B cell (primary cell): ENCODE results near the gene YARS2. TPM values are rescaled to one million over a fixed set of nuclear protein-coding genes. Genes with fewer than 3 reads are reported as not detected.

Experiments used
- ATAC-seq: fragments of 200-7000 bp; cut with Tn5 transposase; one replicate; pipeline ENCODE4 v1.10.0; 2021; ENCODE audit warnings: low read depth, mild to moderate bottlenecking, moderate number of reproducible peaks, moderate library complexity
- CTCF ChIA-PET: fragments of 350-600 bp; sonication (Branson Sonifier 250); formaldehyde crosslinking; loops from one replicate; lab custom pipeline; 2021; ENCODE audit warnings: antibody characterized with exemption, inconsistent platforms; lab: Charles Lee
- POLR2A ChIA-PET: fragments of 350-600 bp; sonication (Branson Sonifier 250); formaldehyde crosslinking; loops from one replicate; lab custom pipeline; 2021; ENCODE audit warnings: antibody characterized with exemption; lab: Charles Lee
- DNase-seq: peaks from one replicate; pipeline ENCODE4 v3.0.0; 2013
- H2AFZ ChIP-seq: 2 replicates; pipeline ENCODE4 v1.6.1; 2012; ENCODE audit warnings: mild to moderate bottlenecking, low read depth, low read length; ENCODE audit not compliant: insufficient read depth, poor library complexity, severe bottlenecking
- H3K27ac ChIP-seq, 2 donors: 1 replicate in 1 of 2; 2 replicates in 1 of 2; pipeline ENCODE4 v1.5.1; 2012 to 2013; ENCODE audit warnings: low read length in 2 of 2, mild to moderate bottlenecking in 2 of 2, moderate library complexity in 1 of 2
- H3K27me3 ChIP-seq, 4 experiments: fragments of 200-600 bp in 1 of 4; sonication (generic) in 1 of 4; replicated peaks in 1 of 4; 1 replicate in 2 of 4; 2 replicates in 2 of 4; pipeline versions ENCODE4 v1.6.1 to v1.7.0; 2013 to 2016; ENCODE audit warnings: low read length in 3 of 4, mild to moderate bottlenecking in 2 of 4, mixed read lengths in 1 of 4, moderate library complexity in 1 of 4; ENCODE audit not compliant: insufficient read depth in 4 of 4, control insufficient read depth in 3 of 4; ENCODE audit errors: control extremely low read depth in 1 of 4
- H3K36me3 ChIP-seq, 2 experiments: replicated peaks in 1 of 2; 1 replicate in 1 of 2; 2 replicates in 1 of 2; pipeline versions ENCODE4 v1.6.1 to v1.7.1; 2013; ENCODE audit warnings: low read length in 1 of 2; ENCODE audit not compliant: insufficient read depth in 2 of 2, control insufficient read depth in 1 of 2; ENCODE audit errors: control extremely low read depth in 1 of 2, extremely low read depth in 1 of 2
- H3K4me1 ChIP-seq, 2 donors: fragments of 200-600 bp in 1 of 2; sonication (generic) in 1 of 2; 1 replicate in 1 of 2; 2 replicates in 1 of 2; pipeline versions ENCODE4 v1.5.1 to v1.6.1; 2013 to 2017; ENCODE audit warnings: low read length in 2 of 2; ENCODE audit not compliant: control insufficient read depth in 2 of 2, insufficient read depth in 2 of 2
- H3K4me2 ChIP-seq: replicated peaks from 2 replicates; pipeline ENCODE3; 2012; ENCODE audit warnings: mild to moderate bottlenecking, low read depth, low read length; ENCODE audit not compliant: poor library complexity, severe bottlenecking
- H3K4me3 ChIP-seq, 5 experiments: fragments of 200-600 bp in 1 of 5; sonication (generic) in 1 of 5; 1 replicate in 3 of 5; 2 replicates in 2 of 5; pipeline versions ENCODE4 v1.5.1 to v1.7.0; 2011 to 2016; ENCODE audit warnings: low read length in 4 of 5, mild to moderate bottlenecking in 4 of 5, low read depth in 2 of 5, control low read depth in 1 of 5, moderate library complexity in 1 of 5; ENCODE audit not compliant: insufficient read depth in 1 of 5; ENCODE audit errors: control extremely low read depth in 1 of 5, extremely low read depth in 1 of 5
- H3K79me2 ChIP-seq: fragments of 200-600 bp; sonication (generic); one replicate; pipeline ENCODE4 v1.6.0; 2016; ENCODE audit warnings: low read length; ENCODE audit not compliant: control insufficient read depth, insufficient read depth
- H3K9ac ChIP-seq: fragments of 200-600 bp; sonication (generic); 2 replicates; pipeline ENCODE4 v1.6.1; 2017; ENCODE audit warnings: mild to moderate bottlenecking, low read length, moderate library complexity
- H3K9me3 ChIP-seq, 3 donors: one replicate each; pipeline versions ENCODE4 v1.6.1 to v1.7.1; 2013; ENCODE audit warnings: low read length in 2 of 3; ENCODE audit not compliant: control insufficient read depth in 2 of 3, insufficient read depth in 1 of 3; ENCODE audit errors: control extremely low read depth in 1 of 3
- H4K20me1 ChIP-seq: 2 replicates; pipeline ENCODE4 v1.6.0; 2012; ENCODE audit warnings: mild to moderate bottlenecking, low read length; ENCODE audit not compliant: insufficient read depth, control insufficient read depth, poor library complexity, severe bottlenecking
- H3K27ac Mint-ChIP-seq: one replicate; pipeline ENCODE4 v1.8.0; 2021; ENCODE audit warnings: mixed read lengths
- H3K27me3 Mint-ChIP-seq: one replicate; pipeline ENCODE4 v1.8.0; 2021; ENCODE audit warnings: mixed read lengths
- H3K4me1 Mint-ChIP-seq: one replicate; pipeline ENCODE4 v1.8.0; 2021; ENCODE audit warnings: mixed read lengths
- H3K4me3 Mint-ChIP-seq: one replicate; pipeline ENCODE4 v1.8.0; 2021; ENCODE audit warnings: mixed read lengths
- H3K9me3 Mint-ChIP-seq: one replicate; pipeline ENCODE4 v1.8.0; 2022; ENCODE audit warnings: mixed read lengths; ENCODE audit not compliant: insufficient read depth
- CTCF ChIP-seq: fragments of 200-600 bp; IDR thresholded peaks from one replicate; pipeline ENCODE4 v1.8.0; 2022; ENCODE audit warnings: antibody characterized with exemption, mild to moderate bottlenecking
- EZH2 ChIP-seq: IDR thresholded peaks from 2 replicates; pipeline ENCODE4 v1.6.1; 2012; ENCODE audit warnings: borderline replicate concordance, low read depth, mild to moderate bottlenecking, moderate library complexity, low read length; ENCODE audit not compliant: insufficient read depth, poor library complexity, severe bottlenecking
- WGBS: methylation state at CpG from one replicate; pipeline ENCODE4 v1.1.5; 2013; ENCODE audit warnings: missing lambda C conversion rate; ENCODE audit not compliant: insufficient coverage; 5-methylcytosine and 5-hydroxymethylcytosine counted together
- intact Hi-C: fragments of 100-400 bp; cut with micrococcal nuclease; formaldehyde crosslinking; loops from one replicate; pipeline ENCODE4 v1.10.0; 2022
- polyA plus RNA-seq: library from polyadenylated mRNA; depleted of rRNA; stranded (reverse); fragments of >200 nt; gene quantifications from 2 replicates; pipeline ENCODE4 v1.2.3, GENCODE V29; 2012
- total RNA-seq, 2 donors: library from RNA; stranded (reverse); fragments of 120-200 nt in 1 of 2; gene quantifications; 1 replicate in 1 of 2; 2 replicates in 1 of 2; pipeline versions ENCODE4 v1.2.3 to v1.2.4, GENCODE V29; 2013 to 2022

Gene YARS2
- total and polyA plus RNA-seq, 2 donors (not counting 1 experiment from before 2014, with no cell fraction given) = 14.6 to 18.8 TPM

DNA sequence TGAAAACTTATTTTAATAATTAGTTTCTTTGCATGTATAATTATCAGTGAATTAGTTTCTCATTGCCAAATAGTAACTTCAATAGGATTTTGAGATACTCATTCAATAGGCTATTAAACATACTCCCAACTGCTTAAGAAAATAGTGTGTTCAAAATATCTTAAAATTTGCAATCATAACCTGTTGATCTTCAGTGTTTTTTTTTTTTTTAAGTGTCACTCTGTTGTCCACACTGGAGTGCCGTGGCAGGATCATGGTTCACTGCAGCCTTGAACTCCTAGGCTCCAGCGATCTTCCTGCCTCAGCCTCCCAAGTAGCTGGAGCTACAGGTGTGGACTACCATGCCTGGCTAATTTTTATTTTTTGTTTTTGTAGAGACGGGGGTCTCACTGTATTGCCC, 1.5 kb upstream of the YARS2 start:
- Histone ChIP-seq H3K27me3 (no peaks in the 10 kb centered on the region), H3K9me3 (no peaks in the 10 kb centered on the region), H3K27ac (no peak overlapping the region), H3K79me2 (peaks cover 14% of the 10 kb centered on the region), H3K4me2 (no peak overlapping the region), H4K20me1 (no peaks in the 10 kb centered on the region), H3K9ac (no peak overlapping the region), H2AFZ (no peak overlapping the region), H3K36me3 (peaks cover 0 to 8% of the 10 kb centered on the region in 2 experiments), H3K4me3 (no peak overlapping the region), H3K4me1 (peaks cover 22 to 26% of the 10 kb centered on the region in 2 donors)
- CTCF ChIA-PET = interaction anchor here (0.6 to 5.8 kb wide), 8 partner anchors 13 to 1277 kb away, joined by 3 to 84 read pairs (median 8); partner anchors contain the start of gene ALG10
- Mint-ChIP-seq H3K9me3 (no peaks in the 10 kb centered on the region), H3K27me3 (no peaks in the 10 kb centered on the region), H3K4me1 (peaks cover 28% of the 10 kb centered on the region), H3K27ac (no peak overlapping the region), H3K4me3 (no peak overlapping the region)
- intact Hi-C loops = loop anchor here (5.0 to 10.0 kb wide), 4 partner anchors 390 to 1435 kb away; partner anchors contain the start of gene ETFBKMT
- ATAC-seq (no peak), DNase-seq (no peak)
- WGBS = 100% methylated on average over 2 of the region's 3 CpGs
- POLR2A ChIA-PET = no interaction called here
- no peak for TF ChIP-seq EZH2
- no peak for TF ChIP-seq CTCF

DNA sequence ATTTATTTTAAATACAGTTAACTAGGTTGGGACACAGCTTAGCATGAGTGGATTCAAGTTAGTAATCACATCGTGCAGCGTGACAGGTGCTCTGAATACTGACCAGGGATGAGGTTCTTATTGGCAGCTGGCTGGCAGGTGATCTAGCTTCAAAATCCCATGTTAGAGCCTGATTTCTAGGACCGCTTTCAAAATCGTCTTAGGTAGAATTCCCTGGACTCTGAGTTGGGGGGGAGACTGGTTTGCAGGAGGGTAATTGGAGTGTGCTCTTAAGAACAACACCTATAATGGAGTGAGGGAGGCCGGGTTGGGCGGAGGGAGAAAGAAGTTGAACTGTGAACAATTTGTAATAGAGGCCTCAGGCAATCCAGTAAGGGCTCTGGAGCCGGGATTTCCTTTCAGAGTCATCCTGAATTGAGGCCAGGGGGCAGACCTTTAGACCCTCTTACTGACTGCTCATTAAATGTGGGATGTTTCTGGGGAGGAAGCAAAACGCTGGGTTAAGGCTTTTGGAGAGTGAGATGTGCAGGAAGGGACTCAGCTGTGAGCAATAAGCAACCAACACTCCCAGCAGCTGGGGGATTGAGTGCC, 874 bp upstream of the YARS2 start:
- peak overlapping the region; percentile 91 for H2AFZ ChIP-seq
- no peaks in the 10 kb centered on the region for H3K9me3 Mint-ChIP-seq
- no peaks in the 10 kb centered on the region for H3K27me3 Mint-ChIP-seq
- peaks cover 23% of the 10 kb centered on the region for H3K4me1 Mint-ChIP-seq
- H3K9ac ChIP-seq = no peak overlapping the region
- ATAC-seq (no peak), DNase-seq (no peak)
- H3K9me3 ChIP-seq = no peaks in the 10 kb centered on the region
- peaks cover 0 to 14% of the 10 kb centered on the region in 2 experiments for H3K36me3 ChIP-seq
- H3K79me2 ChIP-seq = peaks cover 16% of the 10 kb centered on the region
- no peak overlapping the region for H3K27ac ChIP-seq
- H4K20me1 ChIP-seq = no peaks in the 10 kb centered on the region
- ChIA-PET POLR2A (interaction anchor here (1.9 kb wide), 1 partner anchor 1266 kb away, joined by 12 read pairs; the partner anchor contains the start of gene ALG10), CTCF (interaction anchor here (0.6 to 5.8 kb wide), 22 partner anchors 14 to 1905 kb away, joined by 3 to 84 read pairs (median 5); partner anchors contain the start of genes ALG10 and ETFBKMT)
- H3K4me1 ChIP-seq = peaks cover 17 to 21% of the 10 kb centered on the region in 2 donors
- 64% methylated on average over 8 of the region's 8 CpGs for WGBS
- TF ChIP-seq CTCF (peak; percentile 56), EZH2 (no peak)
- intact Hi-C loops = loop anchor here (1.0 to 10.0 kb wide), 5 partner anchors 389 to 1434 kb away; partner anchors contain the start of genes ALG10 and ETFBKMT
- H3K4me2 ChIP-seq = peak overlapping the region; percentile 83
- H3K27ac Mint-ChIP-seq = peak overlapping the region; percentile 89
- peak overlapping the region in 2 of 5 experiments; percentile 91 for H3K4me3 ChIP-seq
- no peaks in the 10 kb centered on the region for H3K27me3 ChIP-seq
- peak overlapping the region; percentile 93 for H3K4me3 Mint-ChIP-seq
